HepG2 (cell line): ENCODE measurements around the gene TEKT5. TPM values are rescaled to one million over a fixed set of nuclear protein-coding genes. Genes with fewer than 3 reads are reported as not detected.

ENCODE experiments used
- CEBPZ ChIP-seq: IDR thresholded peaks from 2 replicates; pipeline ENCODE4 v1.6.1; 2012; ENCODE audit warnings: low read length, improper control_type of control experiment
- CREB1 ChIP-seq, 2 experiments: fragments of 450-650 bp in 1 of 2; IDR thresholded peaks; 2 replicates each; pipeline ENCODE4 v1.6.1; 2016 to 2017; ENCODE audit warnings: control low read depth in 1 of 2, mild to moderate bottlenecking in 1 of 2, missing compliant biosample characterization in 1 of 2, missing genetic modification characterization in 1 of 2
- DMTF1 ChIP-seq: sonication (generic); formaldehyde crosslinking; IDR thresholded peaks from 2 replicates; pipeline ENCODE4 v1.4.0; 2020; ENCODE audit warnings: mild to moderate bottlenecking, missing genetic modification reagents
- GMEB1 ChIP-seq: sonication (generic); formaldehyde crosslinking; IDR thresholded peaks from 2 replicates; pipeline ENCODE4 v1.5.1; 2020; ENCODE audit warnings: missing genetic modification reagents, mild to moderate bottlenecking, borderline replicate concordance
- TAF1 ChIP-seq: sonication (generic); formaldehyde crosslinking; IDR thresholded peaks from 2 replicates; pipeline ENCODE4 v1.4.0; 2020; ENCODE audit warnings: missing genetic modification reagents
- ZFYVE20 ChIP-seq: sonication (generic); formaldehyde crosslinking; IDR thresholded peaks from 2 replicates; pipeline ENCODE4 v1.8.0; 2023; ENCODE audit warnings: low read depth, mild to moderate bottlenecking, moderate library complexity, missing genetic modification reagents, borderline replicate concordance
- ZHX2 ChIP-seq, 2 experiments: sonication (generic) in 1 of 2; formaldehyde crosslinking in 1 of 2; IDR thresholded peaks; 2 replicates each; pipeline versions ENCODE4 v1.6.1 to v1.9.0; 2014 to 2022; ENCODE audit warnings: antibody characterized with exemption in 1 of 2, borderline replicate concordance in 1 of 2, inconsistent platforms in 1 of 2, low read depth in 1 of 2, missing genetic modification reagents in 1 of 2
- ZIK1 ChIP-seq: sonication (generic); formaldehyde crosslinking; IDR thresholded peaks from 2 replicates; pipeline ENCODE4 v1.5.0; 2020; ENCODE audit warnings: mild to moderate bottlenecking, low read depth, missing genetic modification reagents, borderline replicate concordance
- ZNF615 ChIP-seq: sonication (generic); formaldehyde crosslinking; IDR thresholded peaks from 2 replicates; pipeline ENCODE4 v1.5.0; 2020; ENCODE audit warnings: mild to moderate bottlenecking, missing genetic modification reagents, borderline replicate concordance
- ZNF629 ChIP-seq: sonication (generic); formaldehyde crosslinking; conservative IDR thresholded peaks from 2 replicates; pipeline ENCODE4 v1.5.0; 2020; ENCODE audit warnings: missing genetic modification reagents
- ZNF713 ChIP-seq: sonication (generic); formaldehyde crosslinking; IDR thresholded peaks from 2 replicates; pipeline ENCODE4 v1.4.0; 2020; ENCODE audit warnings: mild to moderate bottlenecking, missing genetic modification reagents
- ZNF772 ChIP-seq: sonication (generic); formaldehyde crosslinking; IDR thresholded peaks from 2 replicates; pipeline ENCODE4 v1.5.0; 2020; ENCODE audit warnings: mild to moderate bottlenecking, missing genetic modification reagents
- polyA plus RNA-seq, 8 experiments: library from polyadenylated mRNA; depleted of rRNA in 3 of 8; stranded (reverse) in 7 of 8; unstranded in 1 of 8; fragments of >200 nt; fragmentation: Illumina TruSeq in 4 of 8; extraction: Trizol in 4 of 8; gene quantifications; 2 replicates each; pipeline versions ENCODE4 v1.2.1 to v1.2.3, GENCODE V29; 2011 to 2016; ENCODE audit warnings: low read depth in 4 of 8, missing spikeins in 1 of 8, mixed read lengths in 1 of 8; ENCODE audit not compliant: insufficient read depth in 1 of 8
- total RNA-seq, 5 experiments: library from RNA; depleted of rRNA; stranded (reverse); fragments of >200 nt; fragmentation: Illumina TruSeq; extraction: Trizol; gene quantifications; 2 replicates each; pipeline ENCODE4 v1.2.3, GENCODE V29; 2016; ENCODE audit warnings: low read depth in 1 of 5

TEKT5 gene
- total and polyA plus RNA-seq, 2 of the 13 experiments (the other 11 are each of a cell fraction or from before 2014, with no cell fraction given) = 0.16 TPM; not detected in 1

- TF ChIP-seq ZHX2 (IDR thresholded peaks at IDR 0.05; ENCODE audit: low read depth) (peak; percentile 31; the same call in 1 of the 2 replicates), ZHX2 (CRISPR knock-in tag; IDR thresholded peaks at IDR 0.05; ENCODE audit: borderline replicate concordance) (peak; percentile 88; the same call in 1 of the 2 replicates), ZIK1 (peak; percentile 76; the same call in 1 of the 2 replicates), ZNF713 (CRISPR knock-in tag) (peak; percentile 96; the same call in 1 of the 2 replicates), ZFYVE20 (peak; percentile 69; the same call in 1 of the 2 replicates), ZNF629 (CRISPR knock-in tag) (no peak; the same call in 1 of the 2 replicates), CREB1 (IDR thresholded peaks at IDR 0.05) (0 out of 2 replicates have a peak, but pooled peaks have one; percentile 29), CREB1 (CRISPR knock-in tag; IDR thresholded peaks at IDR 0.05) (no peak), TAF1 (CRISPR knock-in tag) (peak; percentile 83), ZNF772 (peak; percentile 94), DMTF1 (no peak), CEBPZ (no peak), ZNF615 (CRISPR knock-in tag) (peak; percentile 90), GMEB1 (CRISPR knock-in tag) (peak; percentile 49; the same call in 1 of the 2 replicates)
Observed at GRCh38 chr16:10579965-10580882, 114.5 kb downstream of the TEKT5 start, which contains the start of gene EMP2 (continued).
